Epithelial cell of proximal tubule (primary cell): ENCODE data around the gene FKBP3. TPM values are rescaled to one million over a fixed set of nuclear protein-coding genes. Genes with fewer than 3 reads are reported as not detected.
A peak's percentile ranks its signal among the peaks of the same experiment; 100 is the strongest.
"Not testable (repeated sequence)": the region's sequence is repeated elsewhere in the genome, so short reads cannot be mapped to it uniquely, and the experiment has no call there.

Source experiments
- DNase-seq: peaks from one replicate; pipeline ENCODE4 v3.0.0-alpha.2; 2011; ENCODE audit warnings: low read depth
- H3K4me3 ChIP-seq: 2 replicates; pipeline ENCODE4 v1.5.1; 2011; ENCODE audit warnings: low read depth, mild to moderate bottlenecking, low read length
- CTCF ChIP-seq: conservative IDR thresholded peaks from 2 replicates; pipeline ENCODE4 v1.5.1; 2012; ENCODE audit warnings: low read depth, mild to moderate bottlenecking, low read length
- total RNA-seq: library from RNA; depleted of rRNA; stranded (reverse); fragments of >200 nt; gene quantifications from 2 replicates; pipeline ENCODE4 v1.2.3, GENCODE V29; 2015

The FKBP3 gene
- total RNA-seq, 1 donor from 2014 or later: 74.9 TPM

- no peak for TF ChIP-seq CTCF
- H3K4me3 ChIP-seq: no peak overlapping the region
- DNase-seq: no peak
Observed at GRCh38 chr14:45150386-45150890, 16.2 kb upstream of the FKBP3 start.

GRCh38 chr14:45149602-45150001 lies 15.3 kb upstream of the FKBP3 start:
- H3K4me3 ChIP-seq: no peak overlapping the region
- no peak for DNase-seq
- no peak for TF ChIP-seq CTCF

- H3K4me3 ChIP-seq: no peak overlapping the region
- TF ChIP-seq CTCF: no peak
- no peak for DNase-seq
Observed at GRCh38 chr14:45145214-45145613, 10.9 kb upstream of the FKBP3 start.

- DNase-seq: no peak
- no peak for TF ChIP-seq CTCF
- no peak overlapping the region for H3K4me3 ChIP-seq
Observed at GRCh38 chr14:45144658-45145057, 10.4 kb upstream of the FKBP3 start.

GRCh38 chr14:45142083-45142482 lies 7.8 kb upstream of the FKBP3 start:
- not testable (repeated sequence) for DNase-seq, H3K4me3 ChIP-seq

- TF ChIP-seq CTCF: no peak
- no peak overlapping the region for H3K4me3 ChIP-seq
- DNase-seq: no peak
Observed at GRCh38 chr14:45140661-45141187, 6.4 kb upstream of the FKBP3 start.

- DNase-seq: no peak
- no peak for TF ChIP-seq CTCF
- peak overlapping the region; percentile 96 for H3K4me3 ChIP-seq
Observed at GRCh38 chr14:45136399-45136798, 2.1 kb upstream of the FKBP3 start.
